HepG2 (cell line): Measurements from ENCODE around the gene MGAT2. TPM values are rescaled to one million over a fixed set of nuclear protein-coding genes. Genes with fewer than 3 reads are reported as not detected.
A peak's percentile ranks its signal among the peaks of the same experiment; 100 is the strongest.

Experiments used
- CBX5 ChIP-seq: sonication (generic); formaldehyde crosslinking; IDR thresholded peaks from 2 replicates; pipeline ENCODE4 v1.4.0; 2020; ENCODE audit warnings: missing genetic modification reagents, borderline replicate concordance
- FOXK2 ChIP-seq: fragments of 450-650 bp; IDR thresholded peaks from 2 replicates; pipeline ENCODE4 v1.6.1; 2016
- HMG20A ChIP-seq: IDR thresholded peaks from 2 replicates; pipeline ENCODE4 v1.6.1; 2016; ENCODE audit warnings: borderline replicate concordance
- KAT8 ChIP-seq: IDR thresholded peaks from 2 replicates; pipeline ENCODE4 v1.6.1; 2016; ENCODE audit warnings: missing genetic modification reagents, missing compliant biosample characterization
- KMT2B ChIP-seq: IDR thresholded peaks from 2 replicates; pipeline ENCODE4 v1.6.1; 2016; ENCODE audit warnings: missing genetic modification reagents, missing compliant biosample characterization
- MAFF ChIP-seq: IDR thresholded peaks from 2 replicates; pipeline ENCODE4 v1.6.1; 2011; ENCODE audit warnings: low read depth, low read length, improper control_type of control experiment
- TBP ChIP-seq: sonication (generic); formaldehyde crosslinking; IDR thresholded peaks from 2 replicates; pipeline ENCODE4 v1.5.0; 2020; ENCODE audit warnings: missing genetic modification reagents
- ZBTB10 ChIP-seq: sonication (generic); formaldehyde crosslinking; IDR thresholded peaks from 2 replicates; pipeline ENCODE4 v1.4.0; 2020; ENCODE audit warnings: missing genetic modification reagents, borderline replicate concordance
- ZFP82 ChIP-seq: sonication (generic); formaldehyde crosslinking; IDR thresholded peaks from 2 replicates; pipeline ENCODE4 v1.5.1; 2020; ENCODE audit warnings: mild to moderate bottlenecking, missing genetic modification reagents, borderline replicate concordance
- ZKSCAN8 ChIP-seq: IDR thresholded peaks from 2 replicates; pipeline ENCODE4 v1.6.1; 2016; ENCODE audit warnings: borderline replicate concordance, missing genetic modification reagents, missing compliant biosample characterization
- ZNF124 ChIP-seq: sonication (generic); formaldehyde crosslinking; IDR thresholded peaks from 2 replicates; pipeline ENCODE4 v1.4.0; 2020; ENCODE audit warnings: missing genetic modification reagents
- ZNF205 ChIP-seq: IDR thresholded peaks from 2 replicates; pipeline ENCODE4 v1.6.1; 2018; ENCODE audit warnings: missing biosample characterization, missing genetic modification reagents
- ZNF414 ChIP-seq: sonication (generic); formaldehyde crosslinking; IDR thresholded peaks from 2 replicates; pipeline ENCODE4 v1.5.0; 2020; ENCODE audit warnings: missing genetic modification reagents
- ZNF605 ChIP-seq: sonication (generic); formaldehyde crosslinking; IDR thresholded peaks from 2 replicates; pipeline ENCODE4 v1.8.0; 2022; ENCODE audit warnings: mild to moderate bottlenecking, missing genetic modification reagents
- ZNF644 ChIP-seq: IDR thresholded peaks from 2 replicates; pipeline ENCODE4 v1.6.1; 2016; ENCODE audit warnings: low read depth
- ZSCAN21 ChIP-seq: sonication (generic); formaldehyde crosslinking; IDR thresholded peaks from 2 replicates; pipeline ENCODE4 v1.8.0; 2022; ENCODE audit warnings: mild to moderate bottlenecking, missing genetic modification reagents, moderate library complexity, borderline replicate concordance
- polyA plus RNA-seq, 8 experiments: library from polyadenylated mRNA; depleted of rRNA in 3 of 8; stranded (reverse) in 7 of 8; unstranded in 1 of 8; fragments of >200 nt; fragmentation: Illumina TruSeq in 4 of 8; extraction: Trizol in 4 of 8; gene quantifications; 2 replicates each; pipeline versions ENCODE4 v1.2.1 to v1.2.3, GENCODE V29; 2011 to 2016; ENCODE audit warnings: low read depth in 4 of 8, missing spikeins in 1 of 8, mixed read lengths in 1 of 8; ENCODE audit not compliant: insufficient read depth in 1 of 8
- total RNA-seq, 5 experiments: library from RNA; depleted of rRNA; stranded (reverse); fragments of >200 nt; fragmentation: Illumina TruSeq; extraction: Trizol; gene quantifications; 2 replicates each; pipeline ENCODE4 v1.2.3, GENCODE V29; 2016; ENCODE audit warnings: low read depth in 1 of 5
- TF ChIP-seq, protein P1 (sequence below): sonication (generic); formaldehyde crosslinking; IDR thresholded peaks from 2 replicates; pipeline ENCODE4 v1.5.1; 2020; ENCODE audit warnings: mild to moderate bottlenecking, missing genetic modification reagents, moderate library complexity

The MGAT2 gene
- total and polyA plus RNA-seq, 2 of the 13 experiments (the other 11 are each of a cell fraction or from before 2014, with no cell fraction given): 12.9 to 51.9 TPM

GRCh38 chr14:49585803-49586672 lies 34.6 kb upstream of the MGAT2 start, which contains the start of gene RPS29 (continued):
- TF ChIP-seq CBX5 (CRISPR knock-in tag) (no peak; the same call in 1 of the 2 replicates), FOXK2 (peak; percentile 60; the same call in 1 of the 2 replicates), ZSCAN21 (CRISPR knock-in tag) (peak; percentile 32; the same call in 1 of the 2 replicates), ZNF644 (CRISPR knock-in tag) (0 out of 2 replicates have a peak, but pooled peaks have one; percentile 10), ZNF605 (peak; percentile 84), KAT8 (CRISPR knock-in tag) (peak; percentile 59; the same call in 1 of the 2 replicates), ZKSCAN8 (CRISPR knock-in tag) (0 out of 2 replicates have a peak, but pooled peaks have one; percentile 55), HMG20A (CRISPR knock-in tag) (no peak), ZBTB10 (no peak; the same call in 1 of the 2 replicates), KMT2B (CRISPR knock-in tag) (peak; percentile 72), MAFF (0 out of 2 replicates have a peak, but pooled peaks have one; percentile 20), ZNF414 (CRISPR knock-in tag) (no peak; the same call in 1 of the 2 replicates), ZFP82 (CRISPR knock-in tag) (peak; percentile 43; the same call in 1 of the 2 replicates), TBP (CRISPR knock-in tag) (peak; percentile 40; the same call in 1 of the 2 replicates), ZNF205 (peak; percentile 62), ZNF124 (CRISPR knock-in tag) (0 out of 2 replicates have a peak, but pooled peaks have one; percentile 50)
- TF ChIP-seq, protein P1, sequence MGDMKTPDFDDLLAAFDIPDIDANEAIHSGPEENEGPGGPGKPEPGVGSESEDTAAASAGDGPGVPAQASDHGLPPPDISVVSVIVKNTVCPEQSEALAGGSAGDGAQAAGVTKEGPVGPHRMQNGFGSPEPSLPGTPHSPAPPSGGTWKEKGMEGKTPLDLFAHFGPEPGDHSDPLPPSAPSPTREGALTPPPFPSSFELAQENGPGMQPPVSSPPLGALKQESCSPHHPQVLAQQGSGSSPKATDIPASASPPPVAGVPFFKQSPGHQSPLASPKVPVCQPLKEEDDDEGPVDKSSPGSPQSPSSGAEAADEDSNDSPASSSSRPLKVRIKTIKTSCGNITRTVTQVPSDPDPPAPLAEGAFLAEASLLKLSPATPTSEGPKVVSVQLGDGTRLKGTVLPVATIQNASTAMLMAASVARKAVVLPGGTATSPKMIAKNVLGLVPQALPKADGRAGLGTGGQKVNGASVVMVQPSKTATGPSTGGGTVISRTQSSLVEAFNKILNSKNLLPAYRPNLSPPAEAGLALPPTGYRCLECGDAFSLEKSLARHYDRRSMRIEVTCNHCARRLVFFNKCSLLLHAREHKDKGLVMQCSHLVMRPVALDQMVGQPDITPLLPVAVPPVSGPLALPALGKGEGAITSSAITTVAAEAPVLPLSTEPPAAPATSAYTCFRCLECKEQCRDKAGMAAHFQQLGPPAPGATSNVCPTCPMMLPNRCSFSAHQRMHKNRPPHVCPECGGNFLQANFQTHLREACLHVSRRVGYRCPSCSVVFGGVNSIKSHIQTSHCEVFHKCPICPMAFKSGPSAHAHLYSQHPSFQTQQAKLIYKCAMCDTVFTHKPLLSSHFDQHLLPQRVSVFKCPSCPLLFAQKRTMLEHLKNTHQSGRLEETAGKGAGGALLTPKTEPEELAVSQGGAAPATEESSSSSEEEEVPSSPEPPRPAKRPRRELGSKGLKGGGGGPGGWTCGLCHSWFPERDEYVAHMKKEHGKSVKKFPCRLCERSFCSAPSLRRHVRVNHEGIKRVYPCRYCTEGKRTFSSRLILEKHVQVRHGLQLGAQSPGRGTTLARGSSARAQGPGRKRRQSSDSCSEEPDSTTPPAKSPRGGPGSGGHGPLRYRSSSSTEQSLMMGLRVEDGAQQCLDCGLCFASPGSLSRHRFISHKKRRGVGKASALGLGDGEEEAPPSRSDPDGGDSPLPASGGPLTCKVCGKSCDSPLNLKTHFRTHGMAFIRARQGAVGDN (CRISPR knock-in tag): peak; percentile 80
